HG03280 (cell line): ENCODE measurements around the gene SNX9.

Experiments used
- ATAC-seq: cut with Tn5 transposase; IDR thresholded peaks from one replicate; pipeline ENCODE4 v1.9.1; 2021; ENCODE audit warnings: mild to moderate bottlenecking, moderate library complexity; ENCODE audit not compliant: unreplicated experiment

Gene SNX9

GRCh38 chr6:157974967-157975366 lies 151.9 kb downstream of the SNX9 start:
- no peak for ATAC-seq

DNA sequence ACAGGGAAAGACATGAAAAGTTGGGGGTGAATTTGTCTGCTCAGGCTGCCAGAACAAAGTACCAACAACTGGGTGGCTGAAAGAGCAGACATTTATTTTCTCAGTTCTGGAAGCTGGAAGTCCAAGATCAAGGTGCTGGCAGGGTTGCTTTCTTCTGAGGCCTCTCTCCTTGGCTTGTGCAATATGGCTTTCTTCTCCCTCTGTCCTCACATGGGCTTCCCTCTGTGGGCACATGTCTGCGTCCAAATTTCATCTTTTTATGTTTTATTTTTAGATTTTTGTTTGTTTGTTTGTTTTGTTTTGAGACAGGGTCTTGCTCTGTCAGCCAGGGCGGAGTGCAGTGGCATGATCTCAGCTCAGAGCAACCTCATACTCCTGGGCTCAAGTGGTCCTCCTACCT lies 152.4 kb downstream of the SNX9 start:
- ATAC-seq: no peak

- ATAC-seq: no peak
These were observed 153.5 kb downstream of the SNX9 start for GRCh38 chr6:157976345-157977175.

- no peak for ATAC-seq
These were observed 154.2 kb downstream of the SNX9 start for GRCh38 chr6:157977176-157977804.

GRCh38 chr6:157978021-157978783 lies 155.2 kb downstream of the SNX9 start:
- no peak for ATAC-seq

- ATAC-seq: peak; percentile 18
These were observed 157.5 kb downstream of the SNX9 start for GRCh38 chr6:157980288-157981131.

GRCh38 chr6:157981132-157981394 lies 158.0 kb downstream of the SNX9 start:
- no peak for ATAC-seq

- ATAC-seq: peak; percentile 78
These were observed 158.5 kb downstream of the SNX9 start, which contains the start of gene SYNJ2 for GRCh38 chr6:157981395-157982101. Gene SYNJ2 (plus strand): TSS chr6:157981863. CDS start chr6:157981962, 99 bp downstream.

DNA sequence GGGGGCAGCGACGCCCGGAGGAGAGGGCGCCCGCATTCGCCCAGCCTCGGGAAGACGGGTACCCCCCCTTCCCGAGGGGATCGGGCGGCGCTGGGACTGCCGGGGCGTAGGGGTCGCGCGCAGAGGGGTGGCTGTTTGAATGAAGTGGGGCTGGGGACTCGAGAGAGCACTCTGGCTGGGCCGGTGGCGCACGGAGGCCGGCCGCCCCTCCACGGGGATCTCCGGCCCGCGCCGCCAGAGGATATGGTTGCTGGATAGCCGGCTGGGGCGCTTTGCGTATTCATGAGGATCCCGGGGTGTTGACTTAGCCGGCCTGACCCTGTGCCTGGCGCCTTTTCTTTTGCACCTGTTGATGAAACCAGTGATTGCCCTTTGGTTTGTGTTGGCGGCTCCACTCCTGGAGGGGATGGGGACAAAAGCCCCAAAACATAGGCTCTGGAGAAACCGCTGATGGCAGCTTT lies 159.1 kb downstream of the SNX9 start:
- ATAC-seq: peak; percentile 38

DNA sequence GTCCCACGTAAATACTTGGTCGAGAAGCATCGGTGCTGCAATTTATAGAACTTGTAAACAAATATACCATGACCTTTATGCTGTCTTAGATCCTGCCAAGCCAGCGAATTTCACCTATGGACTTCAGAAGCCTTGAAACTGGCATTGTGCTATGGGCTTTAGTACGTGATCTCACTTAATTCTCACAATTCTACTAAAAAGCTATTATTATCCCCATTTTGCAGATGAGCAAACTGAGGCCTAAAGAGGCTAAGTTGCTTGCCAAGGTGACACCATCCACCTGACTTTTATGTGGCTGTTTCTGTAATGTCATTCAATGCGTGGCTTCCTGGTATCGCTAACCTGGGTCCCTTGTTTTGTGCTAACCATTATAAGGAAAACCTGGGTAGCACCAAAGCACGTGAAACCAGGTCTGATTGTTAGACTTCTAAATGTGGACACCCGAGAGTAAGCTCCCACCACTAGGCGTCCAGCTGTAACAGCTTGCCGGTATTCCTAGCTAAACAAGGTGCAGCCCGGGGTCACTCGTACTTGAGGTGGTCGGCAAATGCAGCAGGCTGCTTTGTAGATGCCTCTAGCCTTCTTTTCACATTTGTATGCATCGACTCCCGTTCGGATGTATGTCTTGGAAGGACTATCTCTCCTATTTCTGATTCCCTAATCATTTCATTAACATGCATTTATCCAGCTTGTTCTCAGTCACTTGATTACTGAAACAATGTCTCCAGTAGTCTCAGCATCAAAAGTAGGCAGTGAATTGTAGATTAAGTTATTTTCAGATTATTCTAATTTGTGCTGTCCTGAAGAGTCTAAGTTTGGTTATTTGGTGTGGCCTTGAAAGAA lies 159.7 kb downstream of the SNX9 start:
- ATAC-seq: no peak

DNA sequence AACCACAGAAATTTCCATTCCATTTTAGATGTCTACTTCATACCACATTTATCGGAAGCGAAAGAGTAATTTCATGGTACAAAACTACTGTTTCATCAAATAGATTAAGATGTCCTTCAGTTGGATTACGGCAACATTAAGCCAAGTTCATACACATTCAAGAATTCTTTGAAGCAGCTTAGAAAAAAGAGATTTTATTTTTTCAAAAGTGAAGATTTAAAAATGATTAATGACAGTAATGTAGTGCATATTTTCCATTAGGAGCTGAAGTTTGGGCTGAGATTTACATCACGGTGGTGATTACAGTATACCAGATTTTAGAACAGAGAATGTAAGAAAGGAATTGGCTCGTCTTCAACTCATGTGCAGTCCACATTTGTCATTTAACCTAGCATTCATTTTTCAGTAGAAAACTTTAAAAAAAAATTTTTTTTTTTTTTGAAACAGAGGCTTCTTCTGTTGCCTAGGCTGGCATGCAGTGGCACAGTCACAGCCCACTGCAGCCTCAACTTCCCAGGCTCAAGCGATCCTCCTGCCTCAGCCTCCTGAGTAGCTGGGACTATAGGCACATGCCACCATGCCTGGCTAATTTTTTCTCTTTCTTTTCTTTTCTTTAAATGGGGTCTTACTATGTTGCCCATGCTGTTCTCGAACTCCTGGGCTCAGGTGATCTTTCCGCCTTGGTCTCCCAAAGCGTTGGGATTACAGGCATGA lies 160.5 kb downstream of the SNX9 start:
- ATAC-seq: no peak

DNA sequence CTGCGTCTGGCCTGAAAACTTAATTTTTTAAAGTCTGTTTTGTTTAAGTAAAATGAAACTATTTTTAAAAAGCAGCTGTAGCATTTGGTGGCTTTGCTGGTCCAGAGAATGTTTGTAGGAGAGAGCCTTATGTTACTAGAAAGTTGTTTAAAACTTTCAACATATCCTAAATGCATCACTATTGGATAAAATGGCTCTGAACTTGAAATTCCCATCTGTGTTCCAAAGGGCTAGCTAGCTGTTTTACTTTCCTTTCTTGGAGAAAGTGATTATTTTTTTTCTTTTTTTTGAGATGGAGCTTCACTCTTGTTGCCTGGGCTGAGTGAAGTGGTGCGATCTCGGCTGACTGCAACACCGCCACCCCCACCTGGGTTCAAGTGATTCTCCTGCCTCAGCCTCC lies 161.1 kb downstream of the SNX9 start:
- ATAC-seq: no peak

DNA sequence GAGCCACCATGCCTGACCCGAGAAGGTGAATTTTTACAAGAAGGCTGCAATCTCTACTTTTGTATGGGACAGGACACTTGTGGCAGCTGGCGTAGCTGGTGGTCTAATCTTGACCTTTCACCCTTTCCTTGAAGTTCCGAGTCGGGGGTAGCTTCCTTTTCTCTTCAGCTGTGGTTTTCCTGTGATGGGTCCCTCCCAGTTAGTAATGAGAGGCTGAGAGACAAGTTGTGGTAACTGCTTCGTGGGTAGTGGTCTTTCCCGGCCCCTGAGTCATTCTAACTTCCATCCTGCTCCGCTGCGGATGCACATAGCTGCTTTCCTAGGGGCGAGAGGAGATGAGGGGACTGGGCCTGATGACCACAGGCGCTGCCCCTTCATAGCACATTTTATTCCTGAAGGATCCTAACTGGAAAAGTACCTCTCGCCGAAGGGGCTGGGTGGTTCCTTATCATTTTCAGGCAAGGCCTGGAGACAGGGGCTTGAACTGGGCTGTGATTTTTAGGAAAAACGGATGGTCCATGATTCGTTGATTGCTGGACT lies 161.7 kb downstream of the SNX9 start:
- no peak for ATAC-seq

DNA sequence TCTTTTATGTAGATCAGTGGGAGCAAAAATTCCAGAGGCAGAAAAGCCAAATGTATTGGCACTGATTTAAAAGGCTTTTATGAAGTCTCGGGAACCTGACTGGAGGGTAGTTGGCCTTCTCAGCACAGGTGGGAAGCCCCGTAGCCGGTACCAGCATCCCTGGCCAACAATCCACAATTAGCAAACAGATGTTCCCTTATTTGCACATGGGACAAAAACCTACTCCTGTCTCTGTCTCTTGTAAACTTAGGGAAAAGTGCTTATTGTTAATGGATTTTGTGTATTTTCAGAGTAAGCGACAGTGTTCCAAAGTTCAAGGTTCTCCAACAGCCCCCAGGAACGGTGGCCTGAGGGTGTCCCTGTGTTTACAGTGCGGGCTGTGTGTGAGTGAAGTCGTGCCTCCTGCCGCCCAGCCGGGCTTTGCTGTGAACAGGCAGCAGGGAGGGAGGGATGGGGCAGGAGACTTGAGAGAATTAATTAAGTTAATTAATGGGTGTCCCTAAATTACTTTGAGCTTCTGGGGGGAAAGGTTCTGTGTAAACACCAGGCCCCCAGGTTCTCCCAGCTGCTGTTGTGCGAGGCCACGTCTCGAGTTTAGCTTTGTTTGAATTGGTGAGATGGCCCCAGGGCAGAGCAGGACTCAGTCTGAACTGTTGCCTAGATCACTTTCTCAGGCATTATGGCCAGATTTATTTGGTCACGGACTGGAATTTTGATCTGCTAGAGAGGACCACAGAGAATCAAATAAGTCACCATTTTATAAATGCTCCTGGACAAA lies 162.5 kb downstream of the SNX9 start:
- no peak for ATAC-seq

- ATAC-seq: no peak
These were observed 165.0 kb downstream of the SNX9 start for GRCh38 chr6:157987788-157988699.

DNA sequence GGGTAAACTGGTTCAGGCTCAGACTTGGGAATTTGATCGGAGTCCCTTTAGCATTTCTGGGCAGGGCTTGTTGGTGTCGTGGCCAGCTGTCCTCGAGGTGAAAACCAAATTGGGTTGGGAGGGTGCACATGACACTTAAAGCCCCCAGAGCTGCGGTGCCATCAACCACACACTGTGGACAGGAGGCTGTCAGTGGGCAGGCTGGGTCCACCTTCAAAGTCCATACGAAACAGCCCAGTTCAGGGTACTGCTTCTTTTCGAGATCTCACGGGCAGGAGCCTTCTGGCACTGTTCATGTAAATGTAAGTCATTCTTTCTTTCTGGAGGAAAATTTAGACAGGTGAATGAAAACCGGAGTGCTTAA lies 165.6 kb downstream of the SNX9 start:
- ATAC-seq: no peak
